Stimulated activated naive CD8-positive, alpha-beta T cell treated with anti-CD3 and anti-CD28 coated beads, Interleukin-15, amount 100 ng/mL, for 72 hours (primary cell): ENCODE data around the gene SGIP1.
"Not testable (repeated sequence)": the region's sequence is repeated elsewhere in the genome, so short reads cannot be mapped to it uniquely, and the experiment has no call there.

ENCODE experiments used
- ATAC-seq: fragments of 150-1000 bp; cut with Tn5 transposase; 2 replicates; pipeline ENCODE4 v1.10.0; 2021; ENCODE audit warnings: mild to moderate bottlenecking, moderate library complexity
- DNase-seq, 2 donors: peaks; one replicate each; pipeline ENCODE4 v3.0.0; 2021 to 2022
- H3K27ac Mint-ChIP-seq, 2 donors: one replicate each; pipeline ENCODE4 v1.8.0; 2022; ENCODE audit warnings: mild to moderate bottlenecking in 2 of 2, mixed read lengths in 2 of 2, moderate library complexity in 2 of 2
- H3K27me3 Mint-ChIP-seq: one replicate; pipeline ENCODE4 v1.8.0; 2022; ENCODE audit warnings: mixed read lengths
- H3K4me1 Mint-ChIP-seq: one replicate; pipeline ENCODE4 v1.8.0; 2022; ENCODE audit warnings: mild to moderate bottlenecking, mixed read lengths
- H3K4me3 Mint-ChIP-seq, 2 donors: one replicate each; pipeline ENCODE4 v1.8.0; 2022; ENCODE audit warnings: mild to moderate bottlenecking in 2 of 2, mixed read lengths in 2 of 2, moderate library complexity in 1 of 2
- H3K9me3 Mint-ChIP-seq, 2 donors: one replicate each; pipeline ENCODE4 v1.8.0; 2022; ENCODE audit warnings: mixed read lengths in 2 of 2

The SGIP1 gene

GRCh38 chr1:66779475-66780078 lies 245.6 kb downstream of the SGIP1 start:
- H3K9me3 Mint-ChIP-seq, result peaks cover 0 to 9% of the 10 kb centered on the region in 2 donors
- H3K27ac Mint-ChIP-seq, result no peak overlapping the region
- H3K27me3 Mint-ChIP-seq, result no peaks in the 10 kb centered on the region
- no peaks in the 10 kb centered on the region for H3K4me1 Mint-ChIP-seq
- no peak overlapping the region for H3K4me3 Mint-ChIP-seq
- no peak for DNase-seq
- ATAC-seq, result no peak

GRCh38 chr1:66785800-66786199 lies 251.8 kb downstream of the SGIP1 start:
- not testable (repeated sequence) for H3K27me3 Mint-ChIP-seq, H3K9me3 Mint-ChIP-seq, H3K27ac Mint-ChIP-seq, H3K4me3 Mint-ChIP-seq, DNase-seq, ATAC-seq
- peaks cover 28% of the 10 kb centered on the region for H3K4me1 Mint-ChIP-seq

GRCh38 chr1:66787641-66788040 lies 253.7 kb downstream of the SGIP1 start:
- Mint-ChIP-seq H3K27ac (peak overlapping the region in 1 of 2 donors; percentile 91), H3K9me3 (no peaks in the 10 kb centered on the region), H3K27me3 (no peaks in the 10 kb centered on the region), H3K4me3 (peak overlapping the region in 1 of 2 donors; percentile 88), H3K4me1 (peaks cover 28% of the 10 kb centered on the region)
- ATAC-seq (peak; percentile 69), DNase-seq (no peak)

GRCh38 chr1:66788231-66788939 lies 254.4 kb downstream of the SGIP1 start:
- Mint-ChIP-seq H3K4me3 (peak overlapping the region; percentile 75 to 88), H3K9me3 (no peaks in the 10 kb centered on the region), H3K27ac (peak overlapping the region; percentile 74 to 91)

GRCh38 chr1:66791621-66792610 lies 258.0 kb downstream of the SGIP1 start:
- Mint-ChIP-seq H3K4me1 (peaks cover 19% of the 10 kb centered on the region), H3K4me3 (no peak overlapping the region)
- no peak for DNase-seq

More at GRCh38 chr1:66788231-66788939, 254.4 kb downstream of the SGIP1 start:
- ATAC-seq (peak; percentile 99), DNase-seq (peak; percentile 8 to 52)
- Mint-ChIP-seq H3K27me3 (no peaks in the 10 kb centered on the region), H3K4me1 (peaks cover 28% of the 10 kb centered on the region)

GRCh38 chr1:66795839-66796238 lies 261.9 kb downstream of the SGIP1 start:
- ATAC-seq, H3K27me3 Mint-ChIP-seq, H3K4me1 Mint-ChIP-seq, H3K9me3 Mint-ChIP-seq, DNase-seq, H3K4me3 Mint-ChIP-seq, H3K27ac Mint-ChIP-seq: not testable (repeated sequence)

More at GRCh38 chr1:66791621-66792610, 258.0 kb downstream of the SGIP1 start:
- Mint-ChIP-seq H3K9me3 (no peaks in the 10 kb centered on the region), H3K27me3 (no peaks in the 10 kb centered on the region), H3K27ac (no peak overlapping the region)
- ATAC-seq, result no peak
